CD14-positive monocyte (primary cell): ENCODE data around the gene CR2. TPM values are rescaled to one million over a fixed set of nuclear protein-coding genes. Genes with fewer than 3 reads are reported as not detected.

Experiments used
- DNase-seq, 3 donors: peaks; one replicate each; pipeline ENCODE4 v3.0.0-alpha.2; 2011 to 2022
- H2AFZ ChIP-seq: 2 replicates; pipeline ENCODE4 v1.6.0; 2012; ENCODE audit warnings: mild to moderate bottlenecking, low read depth, low read length, inconsistent platforms; ENCODE audit not compliant: insufficient read depth, poor library complexity, severe bottlenecking
- H3K27ac ChIP-seq, 2 donors: 1 replicate in 1 of 2; 2 replicates in 1 of 2; pipeline ENCODE4 v1.5.1; 2012 to 2013; ENCODE audit warnings: low read length in 2 of 2, control low read depth in 1 of 2, inconsistent platforms in 1 of 2, low read depth in 1 of 2, mild to moderate bottlenecking in 1 of 2
- H3K27me3 ChIP-seq, 2 donors: one replicate each; pipeline versions ENCODE4 v1.6.0 to v1.6.1; 2011 to 2013; ENCODE audit warnings: low read length in 2 of 2; ENCODE audit not compliant: control insufficient read depth in 2 of 2, insufficient read depth in 2 of 2
- H3K36me3 ChIP-seq, 2 donors: replicated peaks in 1 of 2; 1 replicate in 1 of 2; 2 replicates in 1 of 2; pipeline versions ENCODE4 v1.5.1 to v1.6.1; 2012 to 2013; ENCODE audit warnings: low read length in 2 of 2, control low read depth in 1 of 2, inconsistent platforms in 1 of 2, mild to moderate bottlenecking in 1 of 2; ENCODE audit not compliant: insufficient read depth in 2 of 2, control insufficient read depth in 1 of 2
- H3K4me1 ChIP-seq, 2 donors: 1 replicate in 1 of 2; 2 replicates in 1 of 2; pipeline versions ENCODE4 v1.5.1 to v1.6.1; 2012 to 2013; ENCODE audit warnings: low read length in 2 of 2, control low read depth in 1 of 2, inconsistent platforms in 1 of 2, mild to moderate bottlenecking in 1 of 2, moderate library complexity in 1 of 2; ENCODE audit not compliant: insufficient read depth in 2 of 2, control insufficient read depth in 1 of 2
- H3K4me2 ChIP-seq: replicated peaks from 2 replicates; pipeline ENCODE3; 2012; ENCODE audit warnings: low read length, moderate library complexity, mild to moderate bottlenecking; ENCODE audit not compliant: poor library complexity, severe bottlenecking; ENCODE audit errors: extremely low read depth
- H3K4me3 ChIP-seq, 3 experiments: fragments of 200-600 bp in 1 of 3; sonication (generic) in 1 of 3; replicated peaks in 1 of 3; 1 replicate in 2 of 3; 2 replicates in 1 of 3; pipeline ENCODE4 v1.5.1; 2011 to 2013; ENCODE audit warnings: low read length in 3 of 3, mild to moderate bottlenecking in 3 of 3, control low read depth in 2 of 3, low read depth in 2 of 3, inconsistent platforms in 1 of 3, moderate library complexity in 1 of 3
- H3K79me2 ChIP-seq: 2 replicates; pipeline ENCODE4 v1.6.0; 2012; ENCODE audit warnings: mild to moderate bottlenecking, control low read depth, inconsistent platforms, low read length, moderate library complexity; ENCODE audit not compliant: insufficient read depth
- H3K9ac ChIP-seq: 2 replicates; pipeline ENCODE4 v1.6.0; 2017; ENCODE audit warnings: low read length, mild to moderate bottlenecking; ENCODE audit not compliant: insufficient read depth, poor library complexity, severe bottlenecking
- H3K9me3 ChIP-seq, 2 donors: replicated peaks in 1 of 2; 1 replicate in 1 of 2; 2 replicates in 1 of 2; pipeline versions ENCODE4 v1.5.1 to v1.6.1; 2012 to 2013; ENCODE audit warnings: low read length in 2 of 2, control low read depth in 1 of 2; ENCODE audit not compliant: control insufficient read depth in 1 of 2, insufficient read depth in 1 of 2
- H4K20me1 ChIP-seq: 2 replicates; pipeline ENCODE4 v1.6.0; 2012; ENCODE audit warnings: mild to moderate bottlenecking, low read length, control low read depth, moderate library complexity; ENCODE audit not compliant: insufficient read depth
- H3K27ac Mint-ChIP-seq, 7 donors: one replicate each; pipeline ENCODE4 v1.8.0; 2020; ENCODE audit warnings: mild to moderate bottlenecking in 7 of 7, mixed read lengths in 7 of 7, moderate library complexity in 6 of 7, inconsistent platforms in 2 of 7
- H3K27me3 Mint-ChIP-seq, 3 donors: one replicate each; pipeline ENCODE4 v1.8.0; 2021 to 2022; ENCODE audit warnings: low read depth in 3 of 3, mild to moderate bottlenecking in 3 of 3, mixed read lengths in 3 of 3, moderate library complexity in 3 of 3, inconsistent platforms in 1 of 3
- H3K36me3 Mint-ChIP-seq, 2 donors: one replicate each; pipeline ENCODE4 v1.8.0; 2020; ENCODE audit warnings: mixed read lengths in 2 of 2, inconsistent platforms in 1 of 2, mild to moderate bottlenecking in 1 of 2
- H3K4me1 Mint-ChIP-seq: one replicate; pipeline ENCODE4 v1.8.0; 2020; ENCODE audit warnings: mild to moderate bottlenecking, mixed read lengths
- H3K4me3 Mint-ChIP-seq, 2 donors: one replicate each; pipeline ENCODE4 v1.8.0; 2020; ENCODE audit warnings: mild to moderate bottlenecking in 2 of 2, mixed read lengths in 2 of 2, moderate library complexity in 1 of 2
- H3K9me3 Mint-ChIP-seq, 7 donors: one replicate each; pipeline ENCODE4 v1.8.0; 2020 to 2022; ENCODE audit warnings: mixed read lengths in 7 of 7, mild to moderate bottlenecking in 6 of 7, moderate library complexity in 6 of 7, inconsistent platforms in 2 of 7
- CTCF ChIP-seq: fragments of 200-600 bp; IDR thresholded peaks from one replicate; pipeline ENCODE4 v1.8.0; 2022; ENCODE audit warnings: antibody characterized with exemption, mild to moderate bottlenecking
- WGBS: methylation state at CpG from one replicate; pipeline ENCODE4 v1.1.5; 2013; ENCODE audit warnings: missing lambda C conversion rate; ENCODE audit not compliant: insufficient coverage; 5-methylcytosine and 5-hydroxymethylcytosine counted together
- intact Hi-C, 2 donors: fragments of 100-400 bp; cut with micrococcal nuclease; formaldehyde crosslinking; loops; one replicate each; pipeline versions ENCODE4 v1.15.0 to v1.15.1; 2023
- polyA minus RNA-seq: library from RNA; depleted of rRNA, polyadenylated mRNA; stranded (reverse); fragments of >200 nt; gene quantifications from 2 replicates; pipeline ENCODE4 v1.2.3, GENCODE V29; 2012
- polyA plus RNA-seq, 3 donors: library from polyadenylated mRNA; depleted of rRNA in 1 of 3; unstranded in 2 of 3; stranded (reverse) in 1 of 3; fragments of 300-500 nt in 2 of 3; fragments of >200 nt in 1 of 3; fragmentation: Illumina TruSeq in 2 of 3; gene quantifications; 1 replicate in 2 of 3; 2 replicates in 1 of 3; pipeline ENCODE4 v1.2.3, GENCODE V29; 2012 to 2021
- total RNA-seq, 12 experiments: library from RNA in 1 of 12; stranded (reverse) in 1 of 12; fragments of 120-200 nt in 1 of 12; gene quantifications; one replicate each; pipeline ENCODE4 v1.2.4 and lab custom pipeline; 2013 to 2026; ENCODE audit warnings: mixed read lengths in 6 of 12, inconsistent platforms in 1 of 12

Gene CR2
- 0.15 TPM for total RNA-seq (2013)
- polyA plus RNA-seq (under 1 TPM; 0.05 to 0.28 (median 0.08) TPM), polyA minus RNA-seq (0.08 TPM in 1 of 2 replicates, not detected in the other), total RNA-seq (lab: John Stamatoyannopoulos, UW) (0 to 2.6 (median 0.11) reads per million in 11 experiments)

- no peak within 1 kb of the TSS for H3K27ac ChIP-seq
- H3K27ac Mint-ChIP-seq, result no peak within 1 kb of the TSS
- peak within 1 kb of the TSS; percentile 43 to 76 (median 44) for H3K4me3 ChIP-seq
- peaks cover 67 to 74% of the 10 kb centered on the region in 2 donors for H3K27me3 ChIP-seq
- DNase-seq, result peak; percentile 16 to 30 (median 18)
- TF ChIP-seq CTCF, result peak; percentile 39
- intact Hi-C loops, result no loop called here
- under 1% methylated on average over 72 of the region's 75 CpGs for WGBS
- H2AFZ ChIP-seq, result peak within 1 kb of the TSS; percentile 82
- H3K9ac ChIP-seq, result peak within 1 kb of the TSS; percentile 48
- peak within 1 kb of the TSS; percentile 86 for H3K4me2 ChIP-seq
- peaks cover 0 to 4% of the 10 kb centered on the region in 2 donors for H3K9me3 ChIP-seq
- peak within 1 kb of the TSS; percentile 65 to 84 for H3K4me3 Mint-ChIP-seq
- no peaks in the 10 kb centered on the region for H4K20me1 ChIP-seq
- peaks cover 17% of the 10 kb centered on the region for H3K4me1 Mint-ChIP-seq
- peaks cover 0 to 9% of the 10 kb centered on the region in 2 donors for H3K36me3 Mint-ChIP-seq
- peaks cover 0 to 6% (median 3%) of the 10 kb centered on the region in 7 donors for H3K9me3 Mint-ChIP-seq
- peaks cover 40 to 44% (median 44%) of the 10 kb centered on the region in 3 donors for H3K27me3 Mint-ChIP-seq
- peaks cover 13 to 14% of the 10 kb centered on the region in 2 donors for H3K4me1 ChIP-seq
- no peaks in the 10 kb centered on the region for H3K79me2 ChIP-seq
- no peaks in the 10 kb centered on the region for H3K36me3 ChIP-seq
Observed at GRCh38 chr1:207454046-207454964, at the start of gene CR2. TSS of gene CR2 (plus strand) at chr1:207454328. CDS start at chr1:207454419, 91 bp downstream.

GRCh38 chr1:207404849-207405525, 49.1 kb upstream of the CR2 start:
- no CpG with 5 or more reads among the region's 6 CpGs for WGBS
- Histone ChIP-seq H3K9ac (no peak overlapping the region), H4K20me1 (no peaks in the 10 kb centered on the region), H3K79me2 (no peaks in the 10 kb centered on the region), H3K36me3 (no peaks in the 10 kb centered on the region), H3K4me2 (no peak overlapping the region), H3K27ac (no peak overlapping the region), H3K4me3 (no peak overlapping the region), H3K9me3 (no peaks in the 10 kb centered on the region), H2AFZ (no peak overlapping the region), H3K27me3 (no peaks in the 10 kb centered on the region), H3K4me1 (peaks cover 26% of the 10 kb centered on the region in 2 donors)
- intact Hi-C loops, result loop anchor here (5.0 to 10.0 kb wide), 3 partner anchors 88 to 323 kb away; partner anchors contain the start of gene C4BPB (in 1 of the 2)
- Mint-ChIP-seq H3K27ac (no peak overlapping the region), H3K27me3 (no peaks in the 10 kb centered on the region), H3K4me3 (no peak overlapping the region), H3K9me3 (peaks cover 0 to 4% (median 2%) of the 10 kb centered on the region in 7 donors), H3K4me1 (peaks cover 28% of the 10 kb centered on the region), H3K36me3 (no peaks in the 10 kb centered on the region)
- DNase-seq, result peak; percentile 29 to 70 (median 59)
- peak; percentile 85 for TF ChIP-seq CTCF
